ENCODE measurements around the gene MEGF11.

- TF ChIP-seq, protein P1, sequence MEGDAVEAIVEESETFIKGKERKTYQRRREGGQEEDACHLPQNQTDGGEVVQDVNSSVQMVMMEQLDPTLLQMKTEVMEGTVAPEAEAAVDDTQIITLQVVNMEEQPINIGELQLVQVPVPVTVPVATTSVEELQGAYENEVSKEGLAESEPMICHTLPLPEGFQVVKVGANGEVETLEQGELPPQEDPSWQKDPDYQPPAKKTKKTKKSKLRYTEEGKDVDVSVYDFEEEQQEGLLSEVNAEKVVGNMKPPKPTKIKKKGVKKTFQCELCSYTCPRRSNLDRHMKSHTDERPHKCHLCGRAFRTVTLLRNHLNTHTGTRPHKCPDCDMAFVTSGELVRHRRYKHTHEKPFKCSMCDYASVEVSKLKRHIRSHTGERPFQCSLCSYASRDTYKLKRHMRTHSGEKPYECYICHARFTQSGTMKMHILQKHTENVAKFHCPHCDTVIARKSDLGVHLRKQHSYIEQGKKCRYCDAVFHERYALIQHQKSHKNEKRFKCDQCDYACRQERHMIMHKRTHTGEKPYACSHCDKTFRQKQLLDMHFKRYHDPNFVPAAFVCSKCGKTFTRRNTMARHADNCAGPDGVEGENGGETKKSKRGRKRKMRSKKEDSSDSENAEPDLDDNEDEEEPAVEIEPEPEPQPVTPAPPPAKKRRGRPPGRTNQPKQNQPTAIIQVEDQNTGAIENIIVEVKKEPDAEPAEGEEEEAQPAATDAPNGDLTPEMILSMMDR (IDR thresholded peaks at IDR 0.05): no peak
- no peak for TF ChIP-seq POLR2A (IDR thresholded peaks at IDR 0.05)
Measured at GRCh38 chr15:65916041-65916663, 337.4 kb downstream of the MEGF11 start.
